OCI-LY1 (cell line): ENCODE measurements around the gene CSRP1.

ENCODE experiments used
- H2AFZ ChIP-seq: fragments of 200-600 bp; sonication (generic), shearing (Covaris generic); 2 replicates; pipeline ENCODE4 v1.6.0; 2014; ENCODE audit warnings: antibody characterized with exemption, mild to moderate bottlenecking, low read length
- H3F3A ChIP-seq: fragments of 200-600 bp; sonication (generic), shearing (Covaris generic); 2 replicates; pipeline ENCODE4 v1.6.0; 2014; ENCODE audit warnings: mild to moderate bottlenecking, antibody characterized with exemption, low read length, moderate library complexity; ENCODE audit not compliant: insufficient read depth
- H3K27ac ChIP-seq: fragments of 200-600 bp; sonication (generic); 2 replicates; pipeline ENCODE4 v1.5.1; 2014; ENCODE audit warnings: low read length, mixed run types, mild to moderate bottlenecking, low read depth; ENCODE audit not compliant: poor library complexity, severe bottlenecking
- H3K27me3 ChIP-seq: fragments of 200-600 bp; sonication (generic); 2 replicates; pipeline ENCODE4 v1.6.0; 2014; ENCODE audit warnings: antibody characterized with exemption, mild to moderate bottlenecking, low read length, moderate library complexity; ENCODE audit not compliant: insufficient read depth
- H3K36me3 ChIP-seq: fragments of 200-600 bp; sonication (generic); 2 replicates; pipeline ENCODE4 v1.6.1; 2014; ENCODE audit warnings: mild to moderate bottlenecking, antibody characterized with exemption, low read length, moderate library complexity, mixed read lengths; ENCODE audit not compliant: insufficient read depth
- H3K4me1 ChIP-seq: fragments of 200-600 bp; sonication (generic); 2 replicates; pipeline ENCODE4 v1.5.1; 2014; ENCODE audit warnings: mild to moderate bottlenecking, low read length, moderate library complexity; ENCODE audit not compliant: insufficient read depth, severe bottlenecking
- H3K4me2 ChIP-seq: fragments of 200-600 bp; sonication (generic), shearing (Covaris generic); 2 replicates; pipeline ENCODE4 v1.6.1; 2014; ENCODE audit warnings: low read length
- H3K4me3 ChIP-seq: fragments of 200-600 bp; sonication (generic); 2 replicates; pipeline ENCODE4 v1.5.1; 2014; ENCODE audit warnings: low read length, low read depth, mild to moderate bottlenecking, mixed read lengths; ENCODE audit not compliant: poor library complexity, severe bottlenecking
- H3K79me2 ChIP-seq: fragments of 200-600 bp; shearing (Covaris generic); 2 replicates; pipeline ENCODE4 v1.6.1; 2016; ENCODE audit warnings: mixed run types, low read length, mixed read lengths; ENCODE audit not compliant: insufficient read depth
- H3K9ac ChIP-seq: fragments of 200-600 bp; sonication (generic), shearing (Covaris generic); 2 replicates; pipeline ENCODE4 v1.6.1; 2014; ENCODE audit warnings: mild to moderate bottlenecking, low read length, mixed read lengths
- H3K9me2 ChIP-seq: fragments of 200-600 bp; sonication (generic), shearing (Covaris generic); 2 replicates; pipeline ENCODE4 v1.6.1; 2014; ENCODE audit warnings: low read depth, mild to moderate bottlenecking, low read length, mixed read lengths
- H3K9me3 ChIP-seq: fragments of 200-600 bp; shearing (Covaris generic); 2 replicates; pipeline ENCODE4 v1.6.1; 2014; ENCODE audit warnings: low read length, mixed read lengths
- H4K20me1 ChIP-seq: fragments of 200-600 bp; sonication (generic), shearing (Covaris generic); 2 replicates; pipeline ENCODE4 v1.6.0; 2016; ENCODE audit warnings: mild to moderate bottlenecking, low read length; ENCODE audit not compliant: insufficient read depth
- CTCF ChIP-seq: fragments of 200-600 bp; sonication (generic), shearing (Covaris generic); IDR thresholded peaks from 2 replicates; pipeline ENCODE4 v1.5.1; 2017; ENCODE audit warnings: mild to moderate bottlenecking, antibody characterized with exemption, low read length, moderate library complexity, mixed read lengths
- EZH2 ChIP-seq: fragments of 200-600 bp; sonication (generic), shearing (Covaris generic); IDR thresholded peaks from 2 replicates; pipeline ENCODE4 v1.8.0; 2017; ENCODE audit warnings: borderline replicate concordance, mixed run types, mild to moderate bottlenecking, antibody characterized with exemption, low read length, moderate library complexity, mixed read lengths

Gene CSRP1

GRCh38 chr1:201501144-201501543, 5.8 kb downstream of the CSRP1 start:
- Histone ChIP-seq H2AFZ (no peak overlapping the region), H3K4me1 (peaks cover 41% of the 10 kb centered on the region), H3K9me3 (no peaks in the 10 kb centered on the region), H3K36me3 (peaks cover 5% of the 10 kb centered on the region; the same call in 1 of the 2 replicates), H3K4me2 (no peak overlapping the region), H3K79me2 (no peaks in the 10 kb centered on the region), H3K9me2 (no peaks in the 10 kb centered on the region), H4K20me1 (no peaks in the 10 kb centered on the region), H3K27me3 (no peaks in the 10 kb centered on the region), H3K9ac (no peak overlapping the region), H3K4me3 (no peak overlapping the region), H3K27ac (no peak overlapping the region), H3F3A (no peaks in the 10 kb centered on the region)
- TF ChIP-seq EZH2, result no peak

GRCh38 chr1:201500670-201501120, 6.2 kb downstream of the CSRP1 start:
- H3K9me3 ChIP-seq, result no peaks in the 10 kb centered on the region
- H3K4me3 ChIP-seq, result no peak overlapping the region
- no peaks in the 10 kb centered on the region for H3K9me2 ChIP-seq
- no peak overlapping the region for H3K4me2 ChIP-seq
- H3K9ac ChIP-seq, result no peak overlapping the region
- H3F3A ChIP-seq, result no peaks in the 10 kb centered on the region
- no peaks in the 10 kb centered on the region for H3K27me3 ChIP-seq
- no peak overlapping the region for H2AFZ ChIP-seq
- H3K36me3 ChIP-seq, result peaks cover 9% of the 10 kb centered on the region
- no peaks in the 10 kb centered on the region for H3K79me2 ChIP-seq
- H3K4me1 ChIP-seq, result peaks cover 37% of the 10 kb centered on the region
- no peaks in the 10 kb centered on the region for H4K20me1 ChIP-seq
- TF ChIP-seq EZH2, result no peak
- TF ChIP-seq CTCF, result no peak
- no peak overlapping the region for H3K27ac ChIP-seq

- Histone ChIP-seq H4K20me1 (no peaks in the 10 kb centered on the region), H3K4me3 (no peak overlapping the region), H3K4me2 (no peak overlapping the region), H3K4me1 (peaks cover 30% of the 10 kb centered on the region), H3K79me2 (no peaks in the 10 kb centered on the region), H3F3A (no peaks in the 10 kb centered on the region), H2AFZ (no peak overlapping the region), H3K9me3 (no peaks in the 10 kb centered on the region), H3K9ac (no peak overlapping the region), H3K27me3 (no peaks in the 10 kb centered on the region), H3K27ac (no peak overlapping the region), H3K36me3 (peaks cover 16% of the 10 kb centered on the region), H3K9me2 (no peaks in the 10 kb centered on the region)
- TF ChIP-seq EZH2, result no peak
- no peak for TF ChIP-seq CTCF
Observed at GRCh38 chr1:201499795-201500669, 6.9 kb downstream of the CSRP1 start.
